A673 (cell line): ENCODE measurements around the gene CD8A.

Experiments
- EZH2 ChIP-seq: fragments of 200-600 bp; sonication (generic); IDR thresholded peaks from 2 replicates; pipeline ENCODE4 v1.6.1; 2017; ENCODE audit warnings: borderline replicate concordance, low read depth, mild to moderate bottlenecking, mixed read lengths, antibody characterized with exemption, low read length; ENCODE audit not compliant: poor library complexity, severe bottlenecking
- TF ChIP-seq, protein P1 (sequence below): fragments of 300-800, 200-600 bp; sonication (generic); conservative IDR thresholded peaks from 2 replicates; pipeline ENCODE4 v1.5.1; 2017; ENCODE audit warnings: low read depth, mild to moderate bottlenecking, antibody characterized with exemption, low read length, moderate library complexity, mixed read lengths

DNA sequence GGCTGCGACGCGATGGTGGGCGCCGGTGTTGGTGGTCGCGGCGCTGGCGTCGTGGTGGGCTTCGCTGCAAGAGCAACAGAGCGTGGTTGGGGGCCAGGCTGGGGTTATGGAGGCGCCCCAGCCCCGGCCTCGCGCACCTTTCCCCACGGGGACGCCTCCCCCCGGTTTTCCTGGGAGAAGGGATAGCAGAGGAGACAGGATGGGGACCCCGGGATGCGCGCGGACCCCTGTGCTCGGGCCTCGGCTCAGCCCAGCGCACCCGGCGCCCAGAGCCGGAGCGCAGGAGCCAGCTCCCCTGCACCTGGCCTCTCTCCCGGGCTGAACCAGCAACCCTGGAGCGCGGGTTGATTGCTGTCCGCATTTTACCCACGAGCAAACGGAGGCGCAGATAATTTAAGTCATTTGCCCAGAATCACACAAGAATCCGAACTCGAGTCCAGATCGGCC lies 1.0 kb downstream of the CD8A start:
- TF ChIP-seq, protein P1, sequence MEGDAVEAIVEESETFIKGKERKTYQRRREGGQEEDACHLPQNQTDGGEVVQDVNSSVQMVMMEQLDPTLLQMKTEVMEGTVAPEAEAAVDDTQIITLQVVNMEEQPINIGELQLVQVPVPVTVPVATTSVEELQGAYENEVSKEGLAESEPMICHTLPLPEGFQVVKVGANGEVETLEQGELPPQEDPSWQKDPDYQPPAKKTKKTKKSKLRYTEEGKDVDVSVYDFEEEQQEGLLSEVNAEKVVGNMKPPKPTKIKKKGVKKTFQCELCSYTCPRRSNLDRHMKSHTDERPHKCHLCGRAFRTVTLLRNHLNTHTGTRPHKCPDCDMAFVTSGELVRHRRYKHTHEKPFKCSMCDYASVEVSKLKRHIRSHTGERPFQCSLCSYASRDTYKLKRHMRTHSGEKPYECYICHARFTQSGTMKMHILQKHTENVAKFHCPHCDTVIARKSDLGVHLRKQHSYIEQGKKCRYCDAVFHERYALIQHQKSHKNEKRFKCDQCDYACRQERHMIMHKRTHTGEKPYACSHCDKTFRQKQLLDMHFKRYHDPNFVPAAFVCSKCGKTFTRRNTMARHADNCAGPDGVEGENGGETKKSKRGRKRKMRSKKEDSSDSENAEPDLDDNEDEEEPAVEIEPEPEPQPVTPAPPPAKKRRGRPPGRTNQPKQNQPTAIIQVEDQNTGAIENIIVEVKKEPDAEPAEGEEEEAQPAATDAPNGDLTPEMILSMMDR, result no peak
- TF ChIP-seq EZH2, result no peak
